Panc1 (cell line): Measurements from ENCODE around the gene KCNG2. TPM values are rescaled to one million over a fixed set of nuclear protein-coding genes. Genes with fewer than 3 reads are reported as not detected.

Experiments used
- ATAC-seq: fragments of 200-7000 bp; cut with Tn5 transposase; 2 replicates; pipeline ENCODE4 v1.9.1; 2020; ENCODE audit warnings: mild to moderate bottlenecking, moderate library complexity
- BruUV-seq: library from RNA; stranded (reverse); fragments of 400-500 nt; replicated peaks from 2 replicates; lab custom pipeline; 2021; lab: Mats Ljungman, UMichigan
- CTCF ChIA-PET: fragments of 300-600 bp; sonication (Branson Sonifier 250); formaldehyde crosslinking; loops from one replicate; lab custom pipeline; 2022; ENCODE audit warnings: antibody characterized with exemption; lab: Charles Lee
- POLR2A ChIA-PET: fragments of 300-600 bp; sonication (Branson Sonifier 250); formaldehyde crosslinking; loops from one replicate; lab custom pipeline; 2022; ENCODE audit warnings: antibody characterized with exemption; lab: Charles Lee
- DNase-seq: peaks from one replicate; pipeline ENCODE4 v3.0.0-alpha.2; 2010; ENCODE audit warnings: low read depth, low spot score
- H3K27ac ChIP-seq: 2 replicates; pipeline ENCODE4 v1.5.1; 2011; ENCODE audit warnings: mild to moderate bottlenecking, low read length, inconsistent platforms
- H3K27me3 ChIP-seq: fragments of 200-500 bp; sonication (Bioruptor generic); 2 replicates; pipeline ENCODE4 v1.6.0; 2014; ENCODE audit warnings: low read length, inconsistent platforms; ENCODE audit not compliant: control insufficient read depth, insufficient read depth
- H3K36me3 ChIP-seq: fragments of 200-500 bp; sonication (Bioruptor generic); 2 replicates; pipeline ENCODE4 v1.5.1; 2014; ENCODE audit warnings: inconsistent platforms, mild to moderate bottlenecking, low read length, moderate library complexity; ENCODE audit not compliant: control insufficient read depth, insufficient read depth
- H3K4me1 ChIP-seq: 2 replicates; pipeline ENCODE4 v1.5.1; 2011; ENCODE audit warnings: inconsistent platforms, mild to moderate bottlenecking, low read length, moderate library complexity; ENCODE audit not compliant: control insufficient read depth, insufficient read depth
- H3K4me3 ChIP-seq, 2 experiments: 2 replicates each; pipeline ENCODE4 v1.5.1; 2011 to 2012; ENCODE audit warnings: low read depth in 2 of 2, low read length in 2 of 2, mild to moderate bottlenecking in 2 of 2, inconsistent platforms in 1 of 2, moderate library complexity in 1 of 2
- H3K9me3 ChIP-seq: fragments of 200-500 bp; sonication (Bioruptor generic); 2 replicates; pipeline ENCODE4 v1.5.1; 2014; ENCODE audit warnings: low read depth, mild to moderate bottlenecking, inconsistent platforms, low read length, moderate library complexity; ENCODE audit not compliant: control insufficient read depth, insufficient read depth
- POLR2AphosphoS5 ChIP-seq: IDR thresholded peaks from 2 replicates; pipeline ENCODE4 v1.6.1; 2012; ENCODE audit warnings: mild to moderate bottlenecking, low read depth, low read length, moderate library complexity
- SIN3A ChIP-seq: IDR thresholded peaks from 2 replicates; pipeline ENCODE4 v1.6.1; 2012; ENCODE audit warnings: low read depth, mild to moderate bottlenecking, low read length, moderate library complexity, borderline replicate concordance; ENCODE audit not compliant: insufficient read depth
- TCF7L2 ChIP-seq: IDR thresholded peaks from 2 replicates; pipeline ENCODE4 v1.6.1; 2011; ENCODE audit warnings: mild to moderate bottlenecking, low read depth, low read length, inconsistent platforms
- in situ Hi-C: cut with HindIII; loops from 2 replicates; pipeline ENCODE4 v1.10.0; 2016; ENCODE audit warnings: low sequenced_read_pairs, low pct_unique_long_range_greater_than_20kb
- intact Hi-C: fragments of 100-400 bp; cut with micrococcal nuclease; formaldehyde crosslinking; loops from one replicate; pipeline ENCODE4 v1.10.0; 2022; ENCODE audit not compliant: unreplicated experiment
- total RNA-seq: library from RNA; stranded (reverse); gene quantifications from one replicate; pipeline ENCODE4 v1.2.1, GENCODE V29; 2021; ENCODE audit not compliant: unreplicated experiment
- TF ChIP-seq, protein P1 (sequence below), 2 experiments: IDR thresholded peaks; 2 replicates each; pipeline ENCODE4 v1.6.1; 2011 to 2012; ENCODE audit warnings: low read depth in 2 of 2, control low read depth in 1 of 2, low read length in 1 of 2, mild to moderate bottlenecking in 1 of 2, moderate library complexity in 1 of 2; ENCODE audit not compliant: insufficient read depth in 1 of 2
- TF ChIP-seq, protein P2 (sequence below): fragments of 450-650 bp; IDR thresholded peaks from 2 replicates; pipeline ENCODE4 v1.5.1; 2017; ENCODE audit warnings: mild to moderate bottlenecking

The KCNG2 gene
- total RNA-seq, 1 experiment from 2014 or later, result not detected

DNA sequence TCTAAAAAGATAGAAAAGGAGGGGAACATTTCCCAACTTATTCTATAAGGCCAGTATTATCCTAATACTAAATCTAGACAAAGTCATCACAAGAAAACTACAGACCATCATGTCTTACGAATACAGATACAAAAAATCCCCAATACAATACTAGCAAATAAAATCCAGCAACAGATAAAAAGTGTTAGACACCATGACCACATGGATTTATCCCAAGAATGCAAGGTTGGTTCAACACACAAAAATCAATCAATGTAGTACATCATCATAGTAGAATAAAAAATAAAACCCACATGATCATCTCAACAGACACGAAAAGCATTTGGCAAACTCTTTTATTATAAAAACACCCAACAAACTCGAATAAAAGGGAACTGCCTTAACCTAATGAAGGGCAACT is 135.2 kb downstream of the KCNG2 start:
- DNase-seq (no peak), ATAC-seq (no peak)
- CTCF ChIA-PET, result no interaction called here
- TF ChIP-seq, protein P1, sequence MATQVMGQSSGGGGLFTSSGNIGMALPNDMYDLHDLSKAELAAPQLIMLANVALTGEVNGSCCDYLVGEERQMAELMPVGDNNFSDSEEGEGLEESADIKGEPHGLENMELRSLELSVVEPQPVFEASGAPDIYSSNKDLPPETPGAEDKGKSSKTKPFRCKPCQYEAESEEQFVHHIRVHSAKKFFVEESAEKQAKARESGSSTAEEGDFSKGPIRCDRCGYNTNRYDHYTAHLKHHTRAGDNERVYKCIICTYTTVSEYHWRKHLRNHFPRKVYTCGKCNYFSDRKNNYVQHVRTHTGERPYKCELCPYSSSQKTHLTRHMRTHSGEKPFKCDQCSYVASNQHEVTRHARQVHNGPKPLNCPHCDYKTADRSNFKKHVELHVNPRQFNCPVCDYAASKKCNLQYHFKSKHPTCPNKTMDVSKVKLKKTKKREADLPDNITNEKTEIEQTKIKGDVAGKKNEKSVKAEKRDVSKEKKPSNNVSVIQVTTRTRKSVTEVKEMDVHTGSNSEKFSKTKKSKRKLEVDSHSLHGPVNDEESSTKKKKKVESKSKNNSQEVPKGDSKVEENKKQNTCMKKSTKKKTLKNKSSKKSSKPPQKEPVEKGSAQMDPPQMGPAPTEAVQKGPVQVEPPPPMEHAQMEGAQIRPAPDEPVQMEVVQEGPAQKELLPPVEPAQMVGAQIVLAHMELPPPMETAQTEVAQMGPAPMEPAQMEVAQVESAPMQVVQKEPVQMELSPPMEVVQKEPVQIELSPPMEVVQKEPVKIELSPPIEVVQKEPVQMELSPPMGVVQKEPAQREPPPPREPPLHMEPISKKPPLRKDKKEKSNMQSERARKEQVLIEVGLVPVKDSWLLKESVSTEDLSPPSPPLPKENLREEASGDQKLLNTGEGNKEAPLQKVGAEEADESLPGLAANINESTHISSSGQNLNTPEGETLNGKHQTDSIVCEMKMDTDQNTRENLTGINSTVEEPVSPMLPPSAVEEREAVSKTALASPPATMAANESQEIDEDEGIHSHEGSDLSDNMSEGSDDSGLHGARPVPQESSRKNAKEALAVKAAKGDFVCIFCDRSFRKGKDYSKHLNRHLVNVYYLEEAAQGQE (IDR thresholded peaks at IDR 0.05; ENCODE audit: insufficient read depth in 1 of 2, low read depth in 2 of 2, low read length in 1 of 2), result no peak
- no peak for TF ChIP-seq POLR2AphosphoS5
- TF ChIP-seq, protein P2, sequence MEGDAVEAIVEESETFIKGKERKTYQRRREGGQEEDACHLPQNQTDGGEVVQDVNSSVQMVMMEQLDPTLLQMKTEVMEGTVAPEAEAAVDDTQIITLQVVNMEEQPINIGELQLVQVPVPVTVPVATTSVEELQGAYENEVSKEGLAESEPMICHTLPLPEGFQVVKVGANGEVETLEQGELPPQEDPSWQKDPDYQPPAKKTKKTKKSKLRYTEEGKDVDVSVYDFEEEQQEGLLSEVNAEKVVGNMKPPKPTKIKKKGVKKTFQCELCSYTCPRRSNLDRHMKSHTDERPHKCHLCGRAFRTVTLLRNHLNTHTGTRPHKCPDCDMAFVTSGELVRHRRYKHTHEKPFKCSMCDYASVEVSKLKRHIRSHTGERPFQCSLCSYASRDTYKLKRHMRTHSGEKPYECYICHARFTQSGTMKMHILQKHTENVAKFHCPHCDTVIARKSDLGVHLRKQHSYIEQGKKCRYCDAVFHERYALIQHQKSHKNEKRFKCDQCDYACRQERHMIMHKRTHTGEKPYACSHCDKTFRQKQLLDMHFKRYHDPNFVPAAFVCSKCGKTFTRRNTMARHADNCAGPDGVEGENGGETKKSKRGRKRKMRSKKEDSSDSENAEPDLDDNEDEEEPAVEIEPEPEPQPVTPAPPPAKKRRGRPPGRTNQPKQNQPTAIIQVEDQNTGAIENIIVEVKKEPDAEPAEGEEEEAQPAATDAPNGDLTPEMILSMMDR, result no peak
- TF ChIP-seq TCF7L2, result no peak
- no peak for TF ChIP-seq SIN3A
- H3K4me1 ChIP-seq, result 0 out of 2 replicates have a peak, but pooled peaks cover 3% of the 10 kb centered on the region
- H3K27ac ChIP-seq, result no peak overlapping the region
- H3K9me3 ChIP-seq, result peaks cover 49% of the 10 kb centered on the region
- no peaks in the 10 kb centered on the region for H3K27me3 ChIP-seq
- H3K4me3 ChIP-seq, result no peak overlapping the region
- BruUV-seq, result no TSS peak
- in situ Hi-C loops, result no loop called here
- no peaks in the 10 kb centered on the region for H3K36me3 ChIP-seq
- intact Hi-C loops, result no loop called here
- POLR2A ChIA-PET, result no interaction called here

DNA sequence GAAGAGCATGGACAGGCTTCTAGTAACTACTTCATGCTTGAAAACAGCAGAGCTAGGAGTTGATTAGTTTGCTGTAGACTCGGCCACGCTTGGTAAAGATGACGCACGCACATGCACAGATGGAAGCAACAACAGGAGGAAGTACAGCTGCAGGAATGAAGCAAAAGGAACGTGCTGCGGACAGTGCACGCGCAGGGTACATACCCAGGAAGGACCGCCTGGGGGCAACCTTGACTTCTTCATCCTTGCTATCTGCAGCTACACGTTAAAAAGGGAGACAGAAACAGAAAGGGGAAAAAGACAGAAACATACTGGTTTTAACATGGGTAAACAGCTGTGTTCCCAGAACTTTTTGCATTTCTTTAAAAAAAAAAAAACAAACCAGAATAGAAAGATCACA is 136.0 kb downstream of the KCNG2 start:
- ChIA-PET CTCF (no interaction called here), POLR2A (interaction anchor here (0.6 kb wide), 1 partner anchor 176 kb away, joined by 3 read pairs; no protein-coding TSS in a partner anchor)
- TF ChIP-seq SIN3A, result no peak
- TF ChIP-seq, protein P2, result no peak
- TF ChIP-seq TCF7L2, result no peak
- TF ChIP-seq, protein P1 (IDR thresholded peaks at IDR 0.05; ENCODE audit: insufficient read depth in 1 of 2, low read depth in 2 of 2, low read length in 1 of 2), result no peak
- TF ChIP-seq POLR2AphosphoS5, result no peak
- 0 out of 2 replicates have a peak, but pooled peaks cover 3% of the 10 kb centered on the region for H3K4me1 ChIP-seq
- DNase-seq, result no peak
- no peaks in the 10 kb centered on the region for H3K27me3 ChIP-seq
- H3K27ac ChIP-seq, result no peak overlapping the region
- intact Hi-C loops, result no loop called here
- no peak overlapping the region for H3K4me3 ChIP-seq
- in situ Hi-C loops, result no loop called here
- peaks cover 49% of the 10 kb centered on the region for H3K9me3 ChIP-seq
- ATAC-seq, result no peak
- H3K36me3 ChIP-seq, result no peaks in the 10 kb centered on the region
- BruUV-seq, result no TSS peak
